Naive thymus-derived CD8-positive, alpha-beta T cell (primary cell): ENCODE data around the gene DIPK1A. TPM values are rescaled to one million over a fixed set of nuclear protein-coding genes. Genes with fewer than 3 reads are reported as not detected.
A peak's percentile ranks its signal among the peaks of the same experiment; 100 is the strongest.

Experiments used
- ATAC-seq, 2 donors: fragments of 150-1000 bp; cut with Tn5 transposase in 1 of 2; sonication (Bioruptor Pico), chemical (Tn5 transposase) in 1 of 2; 1 replicate in 1 of 2; 2 replicates in 1 of 2; pipeline ENCODE4 v1.10.0; 2021; ENCODE audit warnings: mild to moderate bottlenecking in 2 of 2, moderate library complexity in 2 of 2
- POLR2A ChIA-PET: fragments of 350-600 bp; sonication (Branson Sonifier 250); formaldehyde crosslinking; loops from one replicate; lab custom pipeline; 2021; ENCODE audit warnings: antibody characterized with exemption; lab: Charles Lee
- DNase-seq, 10 donors: peaks; one replicate each; pipeline versions ENCODE4 v3.0.0 to v3.0.0-alpha.2; 2020 to 2022
- H3K27ac Mint-ChIP-seq, 10 donors: one replicate each; pipeline ENCODE4 v1.8.0; 2020 to 2022; ENCODE audit warnings: mild to moderate bottlenecking in 10 of 10, mixed read lengths in 10 of 10, moderate library complexity in 4 of 10, inconsistent platforms in 1 of 10
- H3K27me3 Mint-ChIP-seq, 5 donors: one replicate each; pipeline ENCODE4 v1.8.0; 2021 to 2022; ENCODE audit warnings: mixed read lengths in 5 of 5
- H3K36me3 Mint-ChIP-seq, 3 donors: one replicate each; pipeline ENCODE4 v1.8.0; 2020 to 2022; ENCODE audit warnings: mixed read lengths in 3 of 3, mild to moderate bottlenecking in 2 of 3, inconsistent platforms in 1 of 3
- H3K4me1 Mint-ChIP-seq, 4 donors: one replicate each; pipeline ENCODE4 v1.8.0; 2021 to 2022; ENCODE audit warnings: mixed read lengths in 4 of 4
- H3K4me3 Mint-ChIP-seq, 10 donors: one replicate each; pipeline ENCODE4 v1.8.0; 2020 to 2022; ENCODE audit warnings: mild to moderate bottlenecking in 10 of 10, mixed read lengths in 10 of 10, moderate library complexity in 6 of 10, inconsistent platforms in 1 of 10
- H3K9me3 Mint-ChIP-seq, 9 donors: one replicate each; pipeline ENCODE4 v1.8.0; 2020 to 2022; ENCODE audit warnings: mixed read lengths in 9 of 9, mild to moderate bottlenecking in 3 of 9, inconsistent platforms in 1 of 9, moderate library complexity in 1 of 9
- polyA plus RNA-seq, 3 donors: library from polyadenylated mRNA; unstranded; fragments of 300-500 nt; fragmentation: Illumina TruSeq; gene quantifications; one replicate each; pipeline ENCODE4 v1.2.3, GENCODE V29; 2021
- total RNA-seq, 8 experiments: library from RNA in 2 of 8; stranded (reverse) in 2 of 8; gene quantifications; one replicate each; pipeline ENCODE4 v1.2.3 and lab custom pipeline; 2021 to 2026

Gene DIPK1A
- total RNA-seq (10 to 100 TPM; 12.0 to 14.8 TPM), polyA plus RNA-seq (10 to 100 TPM; 11.5 to 14.5 (median 14.1) TPM), total RNA-seq (lab: John Stamatoyannopoulos, UW) (6.8 to 20.1 (median 10.9) reads per million in 6 experiments)

- H3K36me3 Mint-ChIP-seq: no peaks in the 10 kb centered on the region
- ATAC-seq: peak; percentile 40 to 48
- DNase-seq: peak; percentile 67 to 90 (median 80)
- no peaks in the 10 kb centered on the region for H3K27me3 Mint-ChIP-seq
- POLR2A ChIA-PET: interaction anchor here (0.8 to 5.6 kb wide), 25 partner anchors 8 to 1940 kb away, joined by 3 to 92 read pairs (median 8); partner anchors contain the start of genes MTF2, RPL5 and ZNF644
- H3K4me3 Mint-ChIP-seq: peak within 1 kb of the TSS in 9 of 10 donors; percentile 89 to 96 (median 94)
- peak within 1 kb of the TSS; percentile 95 to 99 (median 98) for H3K27ac Mint-ChIP-seq
- no peaks in the 10 kb centered on the region for H3K9me3 Mint-ChIP-seq
- peaks cover 19 to 37% (median 36%) of the 10 kb centered on the region in 4 donors for H3K4me1 Mint-ChIP-seq
Measured at GRCh38 chr1:92961131-92961895, at the start of gene DIPK1A. DIPK1A (minus strand) TSS chr1:92961462; CDS start chr1:92961429, 33 bp downstream.

GRCh38 chr1:93007941-93008577, 46.8 kb upstream of the DIPK1A start:
- Mint-ChIP-seq H3K36me3 (no peaks in the 10 kb centered on the region), H3K27me3 (peaks cover 0 to 9% (median 4%) of the 10 kb centered on the region in 5 donors), H3K4me3 (no peak overlapping the region), H3K9me3 (no peaks in the 10 kb centered on the region), H3K27ac (no peak overlapping the region), H3K4me1 (peaks cover 0 to 11% (median 3%) of the 10 kb centered on the region in 4 donors)
- ATAC-seq (no peak), DNase-seq (no peak)
- POLR2A ChIA-PET: no interaction called here

- Mint-ChIP-seq H3K27me3 (peaks cover 0 to 9% (median 7%) of the 10 kb centered on the region in 5 donors), H3K27ac (no peak overlapping the region)
- POLR2A ChIA-PET: interaction anchor here (0.6 kb wide), 1 partner anchor 924 kb away, joined by 3 read pairs; no protein-coding TSS in a partner anchor
Measured at GRCh38 chr1:93005252-93005598, 44.0 kb upstream of the DIPK1A start.

GRCh38 chr1:93004566-93005251, 43.4 kb upstream of the DIPK1A start:
- no peaks in the 10 kb centered on the region for H3K36me3 Mint-ChIP-seq
- no peak overlapping the region for H3K4me3 Mint-ChIP-seq
- peaks cover 0 to 11% (median 1%) of the 10 kb centered on the region in 4 donors for H3K4me1 Mint-ChIP-seq
- ATAC-seq (no peak), DNase-seq (no peak)
- peaks cover 0 to 9% (median 7%) of the 10 kb centered on the region in 5 donors for H3K27me3 Mint-ChIP-seq
- H3K27ac Mint-ChIP-seq: no peak overlapping the region
- H3K9me3 Mint-ChIP-seq: no peaks in the 10 kb centered on the region
- POLR2A ChIA-PET: interaction anchor here (0.6 kb wide), 1 partner anchor 924 kb away, joined by 3 read pairs; no protein-coding TSS in a partner anchor

More at GRCh38 chr1:93005252-93005598, 44.0 kb upstream of the DIPK1A start:
- H3K4me1 Mint-ChIP-seq: peaks cover 0 to 11% (median 1%) of the 10 kb centered on the region in 4 donors
- ATAC-seq: no peak
- H3K4me3 Mint-ChIP-seq: no peak overlapping the region
- H3K9me3 Mint-ChIP-seq: no peaks in the 10 kb centered on the region
- H3K36me3 Mint-ChIP-seq: no peaks in the 10 kb centered on the region
- no peak for DNase-seq

- Mint-ChIP-seq H3K4me1 (peaks cover 0 to 11% (median 1%) of the 10 kb centered on the region in 4 donors), H3K27me3 (peaks cover 0 to 9% (median 7%) of the 10 kb centered on the region in 5 donors), H3K9me3 (no peaks in the 10 kb centered on the region), H3K27ac (no peak overlapping the region), H3K36me3 (no peaks in the 10 kb centered on the region), H3K4me3 (no peak overlapping the region)
- ATAC-seq: no peak
- POLR2A ChIA-PET: no interaction called here
- DNase-seq: no peak
Measured at GRCh38 chr1:93003981-93004380, 42.7 kb upstream of the DIPK1A start.

- ATAC-seq (no peak), DNase-seq (no peak)
- Mint-ChIP-seq H3K36me3 (no peaks in the 10 kb centered on the region), H3K27me3 (peaks cover 0 to 9% (median 6%) of the 10 kb centered on the region in 5 donors), H3K27ac (no peak overlapping the region), H3K4me1 (peaks cover 0 to 11% (median 1%) of the 10 kb centered on the region in 4 donors), H3K9me3 (no peaks in the 10 kb centered on the region), H3K4me3 (no peak overlapping the region)
- POLR2A ChIA-PET: interaction anchor here (0.5 kb wide), 1 partner anchor 884 kb away, joined by 4 read pairs; no protein-coding TSS in a partner anchor
Measured at GRCh38 chr1:93002781-93003180, 41.5 kb upstream of the DIPK1A start.

GRCh38 chr1:93001893-93002292, 40.6 kb upstream of the DIPK1A start:
- no peak overlapping the region for H3K4me3 Mint-ChIP-seq
- ATAC-seq: no peak

GRCh38 chr1:93000751-93001175, 39.5 kb upstream of the DIPK1A start:
- no peaks in the 10 kb centered on the region for H3K9me3 Mint-ChIP-seq
- DNase-seq (no peak), ATAC-seq (no peak)
- POLR2A ChIA-PET: no interaction called here
- H3K27me3 Mint-ChIP-seq: peaks cover 0 to 9% (median 5%) of the 10 kb centered on the region in 5 donors
- H3K36me3 Mint-ChIP-seq: no peaks in the 10 kb centered on the region
- peaks cover 0 to 11% (median 1%) of the 10 kb centered on the region in 4 donors for H3K4me1 Mint-ChIP-seq
- H3K27ac Mint-ChIP-seq: no peak overlapping the region
- no peak overlapping the region for H3K4me3 Mint-ChIP-seq

More at GRCh38 chr1:93001893-93002292, 40.6 kb upstream of the DIPK1A start:
- H3K4me1 Mint-ChIP-seq: peaks cover 0 to 11% (median 1%) of the 10 kb centered on the region in 4 donors
- H3K27me3 Mint-ChIP-seq: peaks cover 0 to 9% (median 5%) of the 10 kb centered on the region in 5 donors
- H3K36me3 Mint-ChIP-seq: no peaks in the 10 kb centered on the region
- H3K27ac Mint-ChIP-seq: no peak overlapping the region
- no peak for DNase-seq
- POLR2A ChIA-PET: no interaction called here
- no peaks in the 10 kb centered on the region for H3K9me3 Mint-ChIP-seq

GRCh38 chr1:93000291-93000690, 39.0 kb upstream of the DIPK1A start:
- H3K27ac Mint-ChIP-seq: no peak overlapping the region
- POLR2A ChIA-PET: no interaction called here
- no peak overlapping the region for H3K4me3 Mint-ChIP-seq
- peaks cover 0 to 9% (median 5%) of the 10 kb centered on the region in 5 donors for H3K27me3 Mint-ChIP-seq
- H3K4me1 Mint-ChIP-seq: peaks cover 0 to 8% (median 1%) of the 10 kb centered on the region in 4 donors
- H3K36me3 Mint-ChIP-seq: no peaks in the 10 kb centered on the region
- no peaks in the 10 kb centered on the region for H3K9me3 Mint-ChIP-seq
- no peak for DNase-seq
- no peak for ATAC-seq

GRCh38 chr1:92998821-92999220, 37.6 kb upstream of the DIPK1A start:
- Mint-ChIP-seq H3K9me3 (no peaks in the 10 kb centered on the region), H3K27ac (no peak overlapping the region), H3K4me3 (no peak overlapping the region), H3K36me3 (no peaks in the 10 kb centered on the region), H3K4me1 (peaks cover 3 to 4% (median 3%) of the 10 kb centered on the region in 4 donors), H3K27me3 (peaks cover 0 to 9% (median 1%) of the 10 kb centered on the region in 5 donors)
- DNase-seq (no peak), ATAC-seq (no peak)
- POLR2A ChIA-PET: no interaction called here

- Mint-ChIP-seq H3K9me3 (no peaks in the 10 kb centered on the region), H3K36me3 (no peaks in the 10 kb centered on the region), H3K4me3 (no peak overlapping the region), H3K27ac (no peak overlapping the region), H3K27me3 (no peaks in the 10 kb centered on the region), H3K4me1 (peaks cover 12 to 34% (median 30%) of the 10 kb centered on the region in 4 donors)
- no peak for ATAC-seq
- POLR2A ChIA-PET: interaction anchor here (1.9 kb wide), 1 partner anchor 138 kb away, joined by 16 read pairs; no protein-coding TSS in a partner anchor
- DNase-seq: no peak
Measured at GRCh38 chr1:92995441-92996430, 34.5 kb upstream of the DIPK1A start.
